IMR-90 (cell line): ENCODE measurements around the gene AFAP1L2. TPM values are rescaled to one million over a fixed set of nuclear protein-coding genes. Genes with fewer than 3 reads are reported as not detected.

Experiments used
- ATAC-seq: fragments of 200-7000 bp; cut with Tn5 transposase; 2 replicates; pipeline ENCODE4 v1.9.1; 2020; ENCODE audit warnings: low read depth, mild to moderate bottlenecking, moderate library complexity
- BruUV-seq: library from RNA; stranded (reverse); fragments of 400-500 nt; replicated peaks from 2 replicates; lab custom pipeline; 2021; lab: Mats Ljungman, UMichigan
- CTCF ChIA-PET: fragments of 300-600 bp; formaldehyde crosslinking; extraction: SDS; loops from one replicate; lab custom pipeline; 2021; ENCODE audit warnings: antibody characterized with exemption; lab: Yijun Ruan, JAX
- POLR2A ChIA-PET: fragments of 300-600 bp; sonication (Branson Sonifier 250); formaldehyde crosslinking; loops from one replicate; lab custom pipeline; 2022; ENCODE audit warnings: antibody characterized with exemption; ENCODE audit not compliant: unreplicated experiment; lab: Charles Lee
- DNase-seq: peaks from one replicate; pipeline ENCODE4 v3.0.0; 2013
- H2AFZ ChIP-seq: replicated peaks from 2 replicates; pipeline ENCODE3; 2013; ENCODE audit warnings: low read length, mild to moderate bottlenecking; ENCODE audit not compliant: poor library complexity
- H2AK5ac ChIP-seq: 2 replicates; pipeline ENCODE4 v1.6.1; 2013; ENCODE audit warnings: low read depth, low read length, inconsistent platforms
- H2AK9ac ChIP-seq: replicated peaks from 2 replicates; pipeline ENCODE3; 2013; ENCODE audit warnings: mild to moderate bottlenecking, low read depth, low read length, moderate library complexity; ENCODE audit not compliant: poor library complexity
- H2BK120ac ChIP-seq: 2 replicates; pipeline ENCODE4 v1.6.1; 2013; ENCODE audit warnings: low read depth, low read length, inconsistent platforms
- H2BK15ac ChIP-seq: 3 replicates; pipeline ENCODE4 v1.6.1; 2013; ENCODE audit warnings: low read depth, low read length, inconsistent platforms
- H2BK20ac ChIP-seq: 2 replicates; pipeline ENCODE4 v1.6.1; 2013; ENCODE audit warnings: low read depth, mild to moderate bottlenecking, inconsistent platforms, low read length, moderate library complexity
- H2BK5ac ChIP-seq: 2 replicates; pipeline ENCODE4 v1.6.1; 2013; ENCODE audit warnings: mild to moderate bottlenecking, low read depth, low read length, inconsistent platforms; ENCODE audit not compliant: poor library complexity, severe bottlenecking
- H3K14ac ChIP-seq: replicated peaks from 2 replicates; pipeline ENCODE4 v1.6.1; 2013; ENCODE audit warnings: low read depth, low read length, inconsistent platforms
- H3K18ac ChIP-seq: 2 replicates; pipeline ENCODE4 v1.6.1; 2013; ENCODE audit warnings: low read depth, low read length, control low read depth
- H3K23ac ChIP-seq: 2 replicates; pipeline ENCODE4 v1.6.1; 2013; ENCODE audit warnings: low read depth, low read length, inconsistent platforms
- H3K27ac ChIP-seq: 2 replicates; pipeline ENCODE4 v1.5.1; 2013; ENCODE audit warnings: mild to moderate bottlenecking, control low read depth, low read length; ENCODE audit not compliant: insufficient read depth
- H3K27me3 ChIP-seq: 2 replicates; pipeline ENCODE4 v1.6.1; 2013; ENCODE audit warnings: low read length; ENCODE audit not compliant: control insufficient read depth, insufficient read depth
- H3K36me3 ChIP-seq: 2 replicates; pipeline ENCODE4 v1.6.1; 2013; ENCODE audit warnings: low read length, mixed read lengths; ENCODE audit not compliant: control insufficient read depth, insufficient read depth
- H3K4ac ChIP-seq: 2 replicates; pipeline ENCODE4 v1.6.1; 2013; ENCODE audit warnings: low read depth, low read length, inconsistent platforms
- H3K4me1 ChIP-seq: 2 replicates; pipeline ENCODE4 v1.6.1; 2013; ENCODE audit warnings: low read length, mixed read lengths; ENCODE audit not compliant: control insufficient read depth, insufficient read depth
- H3K4me2 ChIP-seq: 2 replicates; pipeline ENCODE4 v1.6.1; 2013; ENCODE audit warnings: low read depth, mild to moderate bottlenecking, control low read depth, low read length, moderate library complexity
- H3K4me3 ChIP-seq: 2 replicates; pipeline ENCODE4 v1.5.1; 2013; ENCODE audit warnings: low read depth, mild to moderate bottlenecking, control low read depth, low read length, moderate library complexity; ENCODE audit not compliant: insufficient read depth
- H3K56ac ChIP-seq: 2 replicates; pipeline ENCODE4 v1.6.1; 2013; ENCODE audit warnings: low read length, inconsistent platforms; ENCODE audit not compliant: insufficient read depth; ENCODE audit errors: extremely low read depth
- H3K79me1 ChIP-seq, 2 experiments: 2 replicates each; pipeline ENCODE4 v1.6.1; 2013; ENCODE audit warnings: low read length in 2 of 2, inconsistent platforms in 1 of 2, low read depth in 1 of 2
- H3K9ac ChIP-seq: 2 replicates; pipeline ENCODE4 v1.6.1; 2013; ENCODE audit warnings: low read depth, low read length, control low read depth
- H3K9me1 ChIP-seq: 2 replicates; pipeline ENCODE4 v1.6.1; 2013; ENCODE audit warnings: low read length, inconsistent platforms; ENCODE audit not compliant: insufficient read depth
- H3K9me3 ChIP-seq: 2 replicates; pipeline ENCODE4 v1.6.1; 2013; ENCODE audit warnings: low read length; ENCODE audit not compliant: control insufficient read depth, insufficient read depth
- H4K20me1 ChIP-seq: 2 replicates; pipeline ENCODE4 v1.6.1; 2013; ENCODE audit warnings: low read length, inconsistent platforms; ENCODE audit not compliant: insufficient read depth
- H4K5ac ChIP-seq: 2 replicates; pipeline ENCODE4 v1.6.1; 2013; ENCODE audit warnings: mild to moderate bottlenecking, low read depth, low read length, control low read depth
- H4K8ac ChIP-seq, 2 experiments: 2 replicates each; pipeline ENCODE4 v1.6.1; 2013; ENCODE audit warnings: low read depth in 2 of 2, low read length in 2 of 2, control low read depth in 1 of 2, inconsistent platforms in 1 of 2
- H4K91ac ChIP-seq: 2 replicates; pipeline ENCODE4 v1.6.1; 2013; ENCODE audit warnings: low read depth, low read length, inconsistent platforms; ENCODE audit not compliant: insufficient read depth
- CEBPB ChIP-seq: IDR thresholded peaks from 2 replicates; pipeline ENCODE4 v1.6.1; 2012; ENCODE audit warnings: low read depth, low read length, improper control_type of control experiment
- CHD1 ChIP-seq: IDR thresholded peaks from 2 replicates; pipeline ENCODE4 v1.6.1; 2012; ENCODE audit warnings: low read depth, low read length, improper control_type of control experiment
- NFE2L2 ChIP-seq: fragments of 150-350 bp; IDR thresholded peaks from 2 replicates; pipeline ENCODE4 v1.6.1; 2016; ENCODE audit warnings: low read depth, mild to moderate bottlenecking, low read length
- POLR2A ChIP-seq: IDR thresholded peaks from 2 replicates; pipeline ENCODE4 v1.6.1; 2012; ENCODE audit warnings: mild to moderate bottlenecking, low read depth, low read length
- RAD21 ChIP-seq: IDR thresholded peaks from 2 replicates; pipeline ENCODE4 v1.6.1; 2012; ENCODE audit warnings: low read length, improper control_type of control experiment
- RFX5 ChIP-seq: IDR thresholded peaks from 2 replicates; pipeline ENCODE4 v1.8.0; 2012; ENCODE audit warnings: low read depth, mild to moderate bottlenecking, low read length, moderate library complexity
- SMC3 ChIP-seq: fragments of 150-350 bp; IDR thresholded peaks from 2 replicates; pipeline ENCODE4 v1.6.1; 2016; ENCODE audit warnings: low read depth, mild to moderate bottlenecking, antibody characterized with exemption, low read length, moderate library complexity
- WGBS, 2 experiments: methylation state at CpG; one replicate each; pipeline versions ENCODE4 v1.1.5 to v1.1.7; 2013; ENCODE audit warnings: missing lambda C conversion rate in 2 of 2; ENCODE audit not compliant: insufficient read length in 1 of 2; ENCODE audit errors: extremely low coverage in 2 of 2; 5-methylcytosine and 5-hydroxymethylcytosine counted together
- dilution Hi-C: fragments of 300-500 bp; cut with HindIII; formaldehyde crosslinking; loops from one replicate; pipeline ENCODE4 v1.14.3; 2018; ENCODE audit warnings: low sequenced_read_pairs; ENCODE audit not compliant: unreplicated experiment
- in situ Hi-C: fragments of 300-500 bp; cut with MboI; formaldehyde crosslinking; loops from 3 replicates; pipeline ENCODE4 v1.14.3; 2019; ENCODE audit warnings: low sequenced_read_pairs, inconsistent platforms, mixed read lengths
- intact Hi-C: fragments of 100-400 bp; cut with micrococcal nuclease; formaldehyde crosslinking; loops from 2 replicates; pipeline ENCODE4 v1.10.0; 2022
- polyA plus RNA-seq, 3 experiments: library from polyadenylated mRNA; depleted of rRNA; stranded (reverse); fragments of >200 nt; gene quantifications; 2 replicates each; pipeline ENCODE4 v1.2.3, GENCODE V29; 2012; ENCODE audit warnings: low replicate concordance in 1 of 3
- total RNA-seq: library from RNA; depleted of rRNA; stranded (reverse); fragments of >200 nt; gene quantifications from 2 replicates; pipeline ENCODE4 v1.2.3, GENCODE V29; 2012

Gene AFAP1L2
- total and polyA plus RNA-seq, 2 of the 4 experiments (the other 2 are of a cell fraction) = under 0.01 to 0.10 TPM

GRCh38 chr10:114279901-114280644, 124.2 kb downstream of the AFAP1L2 start:
- TF ChIP-seq CHD1 (no peak), RFX5 (no peak), POLR2A (no peak), CEBPB (no peak), RAD21 (no peak), SMC3 (no peak), NFE2L2 (no peak)
- Histone ChIP-seq H3K36me3 (no peaks in the 10 kb centered on the region), H3K9me3 (no peaks in the 10 kb centered on the region), H2AK9ac (no peak overlapping the region), H3K27me3 (peaks cover 60% of the 10 kb centered on the region), H3K23ac (no peak overlapping the region), H2BK120ac (no peak overlapping the region), H4K20me1 (no peaks in the 10 kb centered on the region), H3K9me1 (no peaks in the 10 kb centered on the region), H4K91ac (no peak overlapping the region), H3K56ac (no peak overlapping the region), H2AFZ (no peak overlapping the region), H3K79me1 (no peaks in the 10 kb centered on the region), H3K18ac (no peak overlapping the region), H2AK5ac (no peak overlapping the region), H4K8ac (no peak overlapping the region), H3K9ac (no peak overlapping the region), H3K27ac (no peak overlapping the region), H3K4me3 (no peak overlapping the region), H3K14ac (no peak overlapping the region), H2BK5ac (no peak overlapping the region), H2BK20ac (no peak overlapping the region), H3K4ac (no peak overlapping the region), H3K4me2 (no peak overlapping the region), H4K5ac (no peak overlapping the region), H3K4me1 (no peaks in the 10 kb centered on the region), H2BK15ac (no peak overlapping the region)
- in situ Hi-C loops = no loop called here
- WGBS, 2 experiments = 69% methylated on average over 3 of the region's 8 CpGs; no CpG with 5 or more reads in 1 of the 2 experiments
- DNase-seq (no peak), ATAC-seq (no peak)
- BruUV-seq = no TSS peak
- CTCF ChIA-PET = no interaction called here
- intact Hi-C loops = no loop called here
- dilution Hi-C loops = no loop called here
- POLR2A ChIA-PET = interaction anchor here (0.6 kb wide), 1 partner anchor 105 kb away, joined by 4 read pairs; no protein-coding TSS in a partner anchor
